Measurements from ENCODE around the gene SPPL2C.

GRCh38 chr17:45848868-45849535, 4.3 kb downstream of the SPPL2C start:
- no peak for TF ChIP-seq POLR2A (IDR thresholded peaks at IDR 0.05)
- no peak for TF ChIP-seq CTCF (IDR thresholded peaks at IDR 0.05)
- TF ChIP-seq POLR2AphosphoS5 (IDR thresholded peaks at IDR 0.05) = no peak
- TF ChIP-seq EP300 (IDR thresholded peaks at IDR 0.05) = no peak

Measured in gastroesophageal sphincter (tissue), 3 donors.